CD14-positive monocyte (primary cell): ENCODE measurements around the gene SLC4A4. TPM values are rescaled to one million over a fixed set of nuclear protein-coding genes. Genes with fewer than 3 reads are reported as not detected.

Source experiments
- DNase-seq, 3 donors: peaks; one replicate each; pipeline ENCODE4 v3.0.0-alpha.2; 2011 to 2022
- H2AFZ ChIP-seq: 2 replicates; pipeline ENCODE4 v1.6.0; 2012; ENCODE audit warnings: mild to moderate bottlenecking, low read depth, low read length, inconsistent platforms; ENCODE audit not compliant: insufficient read depth, poor library complexity, severe bottlenecking
- H3K27ac ChIP-seq, 2 donors: 1 replicate in 1 of 2; 2 replicates in 1 of 2; pipeline ENCODE4 v1.5.1; 2012 to 2013; ENCODE audit warnings: low read length in 2 of 2, control low read depth in 1 of 2, inconsistent platforms in 1 of 2, low read depth in 1 of 2, mild to moderate bottlenecking in 1 of 2
- H3K27me3 ChIP-seq, 2 donors: one replicate each; pipeline versions ENCODE4 v1.6.0 to v1.6.1; 2011 to 2013; ENCODE audit warnings: low read length in 2 of 2; ENCODE audit not compliant: control insufficient read depth in 2 of 2, insufficient read depth in 2 of 2
- H3K36me3 ChIP-seq, 2 donors: replicated peaks in 1 of 2; 1 replicate in 1 of 2; 2 replicates in 1 of 2; pipeline versions ENCODE4 v1.5.1 to v1.6.1; 2012 to 2013; ENCODE audit warnings: low read length in 2 of 2, control low read depth in 1 of 2, inconsistent platforms in 1 of 2, mild to moderate bottlenecking in 1 of 2; ENCODE audit not compliant: insufficient read depth in 2 of 2, control insufficient read depth in 1 of 2
- H3K4me1 ChIP-seq, 2 donors: 1 replicate in 1 of 2; 2 replicates in 1 of 2; pipeline versions ENCODE4 v1.5.1 to v1.6.1; 2012 to 2013; ENCODE audit warnings: low read length in 2 of 2, control low read depth in 1 of 2, inconsistent platforms in 1 of 2, mild to moderate bottlenecking in 1 of 2, moderate library complexity in 1 of 2; ENCODE audit not compliant: insufficient read depth in 2 of 2, control insufficient read depth in 1 of 2
- H3K4me2 ChIP-seq: replicated peaks from 2 replicates; pipeline ENCODE3; 2012; ENCODE audit warnings: low read length, moderate library complexity, mild to moderate bottlenecking; ENCODE audit not compliant: poor library complexity, severe bottlenecking; ENCODE audit errors: extremely low read depth
- H3K4me3 ChIP-seq, 3 experiments: fragments of 200-600 bp in 1 of 3; sonication (generic) in 1 of 3; replicated peaks in 1 of 3; 1 replicate in 2 of 3; 2 replicates in 1 of 3; pipeline ENCODE4 v1.5.1; 2011 to 2013; ENCODE audit warnings: low read length in 3 of 3, mild to moderate bottlenecking in 3 of 3, control low read depth in 2 of 3, low read depth in 2 of 3, inconsistent platforms in 1 of 3, moderate library complexity in 1 of 3
- H3K79me2 ChIP-seq: 2 replicates; pipeline ENCODE4 v1.6.0; 2012; ENCODE audit warnings: mild to moderate bottlenecking, control low read depth, inconsistent platforms, low read length, moderate library complexity; ENCODE audit not compliant: insufficient read depth
- H3K9ac ChIP-seq: 2 replicates; pipeline ENCODE4 v1.6.0; 2017; ENCODE audit warnings: low read length, mild to moderate bottlenecking; ENCODE audit not compliant: insufficient read depth, poor library complexity, severe bottlenecking
- H3K9me3 ChIP-seq, 2 donors: replicated peaks in 1 of 2; 1 replicate in 1 of 2; 2 replicates in 1 of 2; pipeline versions ENCODE4 v1.5.1 to v1.6.1; 2012 to 2013; ENCODE audit warnings: low read length in 2 of 2, control low read depth in 1 of 2; ENCODE audit not compliant: control insufficient read depth in 1 of 2, insufficient read depth in 1 of 2
- H4K20me1 ChIP-seq: 2 replicates; pipeline ENCODE4 v1.6.0; 2012; ENCODE audit warnings: mild to moderate bottlenecking, low read length, control low read depth, moderate library complexity; ENCODE audit not compliant: insufficient read depth
- H3K27ac Mint-ChIP-seq, 7 donors: one replicate each; pipeline ENCODE4 v1.8.0; 2020; ENCODE audit warnings: mild to moderate bottlenecking in 7 of 7, mixed read lengths in 7 of 7, moderate library complexity in 6 of 7, inconsistent platforms in 2 of 7
- H3K27me3 Mint-ChIP-seq, 3 donors: one replicate each; pipeline ENCODE4 v1.8.0; 2021 to 2022; ENCODE audit warnings: low read depth in 3 of 3, mild to moderate bottlenecking in 3 of 3, mixed read lengths in 3 of 3, moderate library complexity in 3 of 3, inconsistent platforms in 1 of 3
- H3K36me3 Mint-ChIP-seq, 2 donors: one replicate each; pipeline ENCODE4 v1.8.0; 2020; ENCODE audit warnings: mixed read lengths in 2 of 2, inconsistent platforms in 1 of 2, mild to moderate bottlenecking in 1 of 2
- H3K4me1 Mint-ChIP-seq: one replicate; pipeline ENCODE4 v1.8.0; 2020; ENCODE audit warnings: mild to moderate bottlenecking, mixed read lengths
- H3K4me3 Mint-ChIP-seq, 2 donors: one replicate each; pipeline ENCODE4 v1.8.0; 2020; ENCODE audit warnings: mild to moderate bottlenecking in 2 of 2, mixed read lengths in 2 of 2, moderate library complexity in 1 of 2
- H3K9me3 Mint-ChIP-seq, 7 donors: one replicate each; pipeline ENCODE4 v1.8.0; 2020 to 2022; ENCODE audit warnings: mixed read lengths in 7 of 7, mild to moderate bottlenecking in 6 of 7, moderate library complexity in 6 of 7, inconsistent platforms in 2 of 7
- CTCF ChIP-seq: fragments of 200-600 bp; IDR thresholded peaks from one replicate; pipeline ENCODE4 v1.8.0; 2022; ENCODE audit warnings: antibody characterized with exemption, mild to moderate bottlenecking
- WGBS: methylation state at CpG from one replicate; pipeline ENCODE4 v1.1.5; 2013; ENCODE audit warnings: missing lambda C conversion rate; ENCODE audit not compliant: insufficient coverage; 5-methylcytosine and 5-hydroxymethylcytosine counted together
- intact Hi-C, 2 donors: fragments of 100-400 bp; cut with micrococcal nuclease; formaldehyde crosslinking; loops; one replicate each; pipeline versions ENCODE4 v1.15.0 to v1.15.1; 2023
- polyA plus RNA-seq, 3 donors: library from polyadenylated mRNA; depleted of rRNA in 1 of 3; unstranded in 2 of 3; stranded (reverse) in 1 of 3; fragments of 300-500 nt in 2 of 3; fragments of >200 nt in 1 of 3; fragmentation: Illumina TruSeq in 2 of 3; gene quantifications; 1 replicate in 2 of 3; 2 replicates in 1 of 3; pipeline ENCODE4 v1.2.3, GENCODE V29; 2012 to 2021

SLC4A4 gene
- polyA plus RNA-seq, 3 donors: 0.03 TPM; not detected in 2

DNA sequence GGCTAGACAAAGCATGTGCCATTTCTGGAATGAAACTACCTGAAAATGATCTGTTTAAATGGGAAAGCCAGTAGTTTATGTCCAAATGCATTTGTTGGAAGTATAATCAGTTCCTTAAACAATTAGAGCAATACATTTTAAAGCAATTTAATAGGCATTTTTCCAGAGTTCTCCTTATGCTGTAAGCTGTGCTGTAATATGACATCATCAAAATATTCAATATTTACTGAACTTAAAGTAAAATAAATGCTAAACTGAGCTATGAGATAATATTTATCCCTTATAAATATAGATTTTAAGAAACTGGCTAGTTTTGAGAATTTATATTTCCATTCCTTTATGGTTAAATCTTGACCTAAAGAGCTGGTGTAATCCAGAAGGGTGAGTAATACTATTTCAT lies 7.9 kb downstream of the SLC4A4 start:
- no peak for TF ChIP-seq CTCF
- H3K27ac Mint-ChIP-seq: no peak overlapping the region
- H3K9me3 Mint-ChIP-seq: peaks cover 0 to 3% (median 0%) of the 10 kb centered on the region in 7 donors
- no peak overlapping the region for H3K4me2 ChIP-seq
- no peak overlapping the region for H3K4me3 Mint-ChIP-seq
- H2AFZ ChIP-seq: no peak overlapping the region
- H3K9me3 ChIP-seq: no peaks in the 10 kb centered on the region
- no peaks in the 10 kb centered on the region for H3K36me3 Mint-ChIP-seq
- H3K27ac ChIP-seq: no peak overlapping the region
- no peaks in the 10 kb centered on the region for H3K4me1 ChIP-seq
- no peaks in the 10 kb centered on the region for H3K27me3 Mint-ChIP-seq
- no peak overlapping the region for H3K9ac ChIP-seq
- no peaks in the 10 kb centered on the region for H4K20me1 ChIP-seq
- no peak overlapping the region for H3K4me3 ChIP-seq
- no peaks in the 10 kb centered on the region for H3K79me2 ChIP-seq
- intact Hi-C loops: no loop called here
- no peaks in the 10 kb centered on the region for H3K27me3 ChIP-seq
- no peak for DNase-seq
- no peaks in the 10 kb centered on the region for H3K4me1 Mint-ChIP-seq
- no peaks in the 10 kb centered on the region for H3K36me3 ChIP-seq

DNA sequence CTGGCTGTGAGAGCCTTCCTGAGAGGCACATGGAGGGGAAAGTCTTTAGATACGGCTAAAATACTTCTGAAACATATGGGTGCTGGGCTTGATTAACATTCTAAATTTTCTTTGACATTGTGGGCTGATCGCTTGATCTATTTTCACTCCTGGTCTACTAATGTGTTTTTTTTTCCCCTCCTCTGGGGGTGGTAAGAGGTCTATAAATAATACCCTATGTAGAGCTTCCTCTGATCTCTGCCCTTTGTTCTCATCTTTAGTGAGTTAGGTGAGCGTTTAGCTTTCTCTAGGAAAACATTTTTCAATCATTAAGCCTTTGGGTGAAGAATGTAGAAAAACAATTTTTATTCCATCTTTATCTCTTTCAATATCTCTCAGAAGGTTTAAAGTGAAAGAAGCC lies 9.8 kb downstream of the SLC4A4 start:
- no peak overlapping the region for H2AFZ ChIP-seq
- no peak overlapping the region for H3K4me3 Mint-ChIP-seq
- H3K27ac Mint-ChIP-seq: no peak overlapping the region
- H3K9me3 Mint-ChIP-seq: peaks cover 0 to 3% (median 0%) of the 10 kb centered on the region in 7 donors
- H3K4me1 Mint-ChIP-seq: no peaks in the 10 kb centered on the region
- H3K79me2 ChIP-seq: no peaks in the 10 kb centered on the region
- no peaks in the 10 kb centered on the region for H3K9me3 ChIP-seq
- DNase-seq: no peak
- no peak overlapping the region for H3K4me2 ChIP-seq
- H3K4me1 ChIP-seq: no peaks in the 10 kb centered on the region
- no peak overlapping the region for H3K4me3 ChIP-seq
- no peak overlapping the region for H3K9ac ChIP-seq
- H3K36me3 ChIP-seq: no peaks in the 10 kb centered on the region
- no peak for TF ChIP-seq CTCF
- no peaks in the 10 kb centered on the region for H3K36me3 Mint-ChIP-seq
- H3K27ac ChIP-seq: no peak overlapping the region
- no peaks in the 10 kb centered on the region for H3K27me3 Mint-ChIP-seq
- no peaks in the 10 kb centered on the region for H3K27me3 ChIP-seq
- intact Hi-C loops: no loop called here
- no CpG with 5 or more reads among the region's 3 CpGs for WGBS
- no peaks in the 10 kb centered on the region for H4K20me1 ChIP-seq
